Epithelial cell of proximal tubule (primary cell): Measurements from ENCODE around the gene PTPRG. TPM values are rescaled to one million over a fixed set of nuclear protein-coding genes. Genes with fewer than 3 reads are reported as not detected.

Source experiments
- DNase-seq: peaks from one replicate; pipeline ENCODE4 v3.0.0-alpha.2; 2011; ENCODE audit warnings: low read depth
- H3K4me3 ChIP-seq: 2 replicates; pipeline ENCODE4 v1.5.1; 2011; ENCODE audit warnings: low read depth, mild to moderate bottlenecking, low read length
- CTCF ChIP-seq: conservative IDR thresholded peaks from 2 replicates; pipeline ENCODE4 v1.5.1; 2012; ENCODE audit warnings: low read depth, mild to moderate bottlenecking, low read length
- total RNA-seq: library from RNA; depleted of rRNA; stranded (reverse); fragments of >200 nt; gene quantifications from 2 replicates; pipeline ENCODE4 v1.2.3, GENCODE V29; 2015

Gene PTPRG
- total RNA-seq, 1 donor from 2014 or later: 13.5 TPM

GRCh38 chr3:61908382-61908781 is 347.0 kb downstream of the PTPRG start:
- no peak overlapping the region for H3K4me3 ChIP-seq
- no peak for DNase-seq
- TF ChIP-seq CTCF: no peak

GRCh38 chr3:61910732-61911131 is 349.4 kb downstream of the PTPRG start:
- no peak for DNase-seq
- no peak overlapping the region for H3K4me3 ChIP-seq
- TF ChIP-seq CTCF: no peak

GRCh38 chr3:61912158-61912557 is 350.8 kb downstream of the PTPRG start:
- no peak for TF ChIP-seq CTCF
- DNase-seq: no peak
- no peak overlapping the region for H3K4me3 ChIP-seq

- no peak for DNase-seq
- no peak for TF ChIP-seq CTCF
- no peak overlapping the region for H3K4me3 ChIP-seq
These were observed 352.3 kb downstream of the PTPRG start for GRCh38 chr3:61913701-61914100.

- no peak overlapping the region for H3K4me3 ChIP-seq
- no peak for DNase-seq
- no peak for TF ChIP-seq CTCF
These were observed 352.9 kb downstream of the PTPRG start for GRCh38 chr3:61914276-61914675.

- no peak overlapping the region for H3K4me3 ChIP-seq
- no peak for TF ChIP-seq CTCF
- no peak for DNase-seq
These were observed 353.9 kb downstream of the PTPRG start for GRCh38 chr3:61915296-61915695.

- DNase-seq: no peak
- no peak for TF ChIP-seq CTCF
- no peak overlapping the region for H3K4me3 ChIP-seq
These were observed 358.0 kb downstream of the PTPRG start for GRCh38 chr3:61919371-61919770.
